SW480 (cell line): Measurements from ENCODE around the gene SLC23A2.
"Not testable (repeated sequence)": the region's sequence is repeated elsewhere in the genome, so short reads cannot be mapped to it uniquely, and the experiment has no call there.

Source experiments
- DNase-seq: peaks from one replicate; pipeline ENCODE4 v3.0.0-alpha.2; 2016; ENCODE audit warnings: low spot score

SLC23A2 gene

GRCh38 chr20:4936392-4936850, 64.9 kb downstream of the SLC23A2 start:
- no peak for DNase-seq

- no peak for DNase-seq
Observed at GRCh38 chr20:4932061-4932460, 69.2 kb downstream of the SLC23A2 start.

GRCh38 chr20:4929686-4930397, 71.5 kb downstream of the SLC23A2 start:
- no peak for DNase-seq

GRCh38 chr20:4926531-4927156, 74.7 kb downstream of the SLC23A2 start:
- no peak for DNase-seq

- DNase-seq = no peak
Observed at GRCh38 chr20:4925842-4926530, 75.3 kb downstream of the SLC23A2 start.

- no peak for DNase-seq
Observed at GRCh38 chr20:4924446-4924845, 76.9 kb downstream of the SLC23A2 start.

GRCh38 chr20:4924032-4924431, 77.3 kb downstream of the SLC23A2 start:
- no peak for DNase-seq

GRCh38 chr20:4922186-4922585, 79.1 kb downstream of the SLC23A2 start:
- DNase-seq = no peak

- not testable (repeated sequence) for DNase-seq
Observed at GRCh38 chr20:4921271-4921670, 80.0 kb downstream of the SLC23A2 start.

- no peak for DNase-seq
Observed at GRCh38 chr20:4920655-4921054, 80.7 kb downstream of the SLC23A2 start.

GRCh38 chr20:4920131-4920530, 81.2 kb downstream of the SLC23A2 start:
- no peak for DNase-seq

GRCh38 chr20:4919047-4919704, 82.1 kb downstream of the SLC23A2 start:
- no peak for DNase-seq

GRCh38 chr20:4918473-4918872, 82.8 kb downstream of the SLC23A2 start:
- DNase-seq = no peak

- peak; percentile 42 for DNase-seq
Observed at GRCh38 chr20:4916971-4917881, 84.1 kb downstream of the SLC23A2 start.

GRCh38 chr20:4913147-4913546, 88.2 kb downstream of the SLC23A2 start:
- no peak for DNase-seq

- no peak for DNase-seq
Observed at GRCh38 chr20:4912380-4913142, 88.7 kb downstream of the SLC23A2 start.

GRCh38 chr20:4910951-4911350, 90.4 kb downstream of the SLC23A2 start:
- DNase-seq = no peak

- no peak for DNase-seq
Observed at GRCh38 chr20:4905613-4906012, 95.7 kb downstream of the SLC23A2 start.

- no peak for DNase-seq
Observed at GRCh38 chr20:4905195-4905594, 96.1 kb downstream of the SLC23A2 start.

- DNase-seq = no peak
Observed at GRCh38 chr20:4904127-4904860, 97.0 kb downstream of the SLC23A2 start.
